Fibroblast of skin of left quadriceps (primary cell): Measurements from ENCODE around the gene FAR1.
"Not testable (repeated sequence)": the region's sequence is repeated elsewhere in the genome, so short reads cannot be mapped to it uniquely, and the experiment has no call there.

Experiments used
- DNase-seq, 2 experiments: peaks; one replicate each; pipeline ENCODE4 v3.0.0-alpha.2; 2013; ENCODE audit warnings: low read depth in 2 of 2

Gene FAR1

DNA sequence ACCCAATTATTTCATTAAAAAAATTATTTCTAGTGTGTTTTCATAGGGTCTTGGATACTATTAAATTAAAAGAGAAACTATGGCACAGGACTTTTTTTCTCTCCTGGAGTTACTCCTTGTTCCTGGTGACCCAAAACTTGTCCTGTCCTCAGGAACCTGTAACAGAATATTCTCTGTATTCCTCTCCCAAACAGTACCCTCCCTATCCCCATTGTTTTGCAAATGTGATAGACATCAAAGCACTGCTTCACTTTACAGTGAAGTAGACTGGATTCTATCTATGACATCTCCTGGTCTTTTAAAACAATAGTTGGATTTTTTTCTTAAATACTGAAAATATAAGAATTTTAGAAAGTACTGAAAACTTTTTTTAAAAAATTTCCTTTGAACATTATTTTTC is 37.2 kb downstream of the FAR1 start:
- DNase-seq: no peak

- DNase-seq: no peak
Measured at GRCh38 chr11:13713982-13714381, 45.5 kb downstream of the FAR1 start.

DNA sequence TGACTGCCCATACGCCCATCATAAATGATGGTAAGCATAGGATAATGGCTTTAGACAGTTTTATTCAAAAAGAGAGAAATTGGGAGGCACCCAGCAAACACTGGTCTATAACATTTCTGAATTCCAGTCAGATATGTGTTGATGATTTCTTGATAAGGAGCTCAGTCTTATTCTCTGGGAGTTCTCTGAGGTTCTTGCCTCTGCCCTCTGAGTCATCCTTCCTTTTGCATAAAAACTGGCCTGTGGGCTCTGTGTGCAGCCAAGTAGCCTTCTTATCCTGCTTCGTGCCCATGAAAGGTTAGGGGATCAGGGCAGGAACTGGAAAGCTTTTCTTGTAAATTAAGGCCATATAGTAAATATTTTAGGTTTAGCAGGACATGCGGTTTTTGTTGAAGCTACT is 48.9 kb downstream of the FAR1 start:
- peak in 1 of 2 experiments; percentile 5 for DNase-seq

- no peak for DNase-seq
Measured at GRCh38 chr11:13718394-13718793, 49.9 kb downstream of the FAR1 start.

DNA sequence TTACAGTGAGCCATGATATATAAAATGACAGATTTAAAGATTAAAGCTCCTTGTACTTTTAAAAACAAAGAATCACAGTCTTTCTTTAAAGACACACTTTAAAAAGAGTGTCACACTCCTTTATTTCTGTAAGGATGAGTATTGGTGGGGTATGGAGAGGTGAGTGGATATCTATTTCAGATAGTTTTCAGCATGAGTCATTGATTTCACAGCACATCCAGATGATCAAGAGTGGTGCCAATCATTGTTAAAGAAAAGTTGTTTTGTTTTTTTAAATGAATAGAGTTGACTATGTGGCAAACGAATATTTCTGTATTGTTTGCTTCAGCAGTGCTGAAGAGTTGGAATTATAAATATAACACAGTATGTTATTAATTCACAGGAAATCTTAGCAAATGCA is 52.5 kb downstream of the FAR1 start:
- no peak for DNase-seq

- peak in 1 of 2 experiments; percentile 6 for DNase-seq
Measured at GRCh38 chr11:13721760-13722159, 53.3 kb downstream of the FAR1 start.

- DNase-seq: no peak
Measured at GRCh38 chr11:13726456-13726855, 58.0 kb downstream of the FAR1 start.

DNA sequence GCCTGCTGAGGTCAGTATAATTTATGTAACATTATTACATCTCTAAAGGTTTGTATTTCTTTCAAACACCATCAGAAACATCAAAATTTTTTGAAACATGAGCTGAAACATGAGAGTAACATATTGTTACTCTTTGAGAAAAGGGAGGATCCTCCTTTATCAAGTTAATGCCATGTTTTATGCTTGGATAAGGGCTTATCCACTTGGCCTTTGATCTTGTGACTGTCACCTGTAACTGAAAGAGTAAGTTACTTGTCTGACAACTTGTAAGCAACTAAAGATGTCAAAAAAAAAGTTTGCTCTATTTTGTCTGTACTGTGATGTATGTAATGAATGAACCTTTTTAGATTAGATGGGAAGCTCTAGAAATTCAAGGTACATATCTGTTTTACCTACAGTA is 59.6 kb downstream of the FAR1 start:
- no peak for DNase-seq

DNA sequence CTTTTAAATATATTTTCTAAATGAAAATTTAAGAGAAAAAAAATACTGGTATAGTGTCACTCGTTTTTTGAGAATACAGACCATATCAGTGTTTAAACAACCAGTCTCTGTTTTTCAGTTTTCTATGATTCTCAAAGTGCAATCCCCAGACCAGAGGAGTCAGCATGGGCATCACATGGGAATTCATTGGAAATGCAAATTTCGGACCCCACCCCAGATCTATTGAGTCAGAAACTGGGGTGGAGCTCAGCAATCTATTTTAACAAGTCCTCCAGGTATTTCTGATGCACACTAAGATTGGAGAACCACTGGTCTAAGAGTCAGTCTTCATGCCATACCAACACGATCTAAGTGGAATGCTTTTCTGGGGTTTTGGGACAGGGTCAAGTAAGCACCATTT is 66.1 kb downstream of the FAR1 start:
- DNase-seq: no peak

GRCh38 chr11:13745165-13745564 is 76.7 kb downstream of the FAR1 start:
- DNase-seq: no peak

- DNase-seq: not testable (repeated sequence)
Measured at GRCh38 chr11:13753316-13753715, 84.8 kb downstream of the FAR1 start.

- DNase-seq: no peak
Measured at GRCh38 chr11:13759050-13759449, 90.6 kb downstream of the FAR1 start.

DNA sequence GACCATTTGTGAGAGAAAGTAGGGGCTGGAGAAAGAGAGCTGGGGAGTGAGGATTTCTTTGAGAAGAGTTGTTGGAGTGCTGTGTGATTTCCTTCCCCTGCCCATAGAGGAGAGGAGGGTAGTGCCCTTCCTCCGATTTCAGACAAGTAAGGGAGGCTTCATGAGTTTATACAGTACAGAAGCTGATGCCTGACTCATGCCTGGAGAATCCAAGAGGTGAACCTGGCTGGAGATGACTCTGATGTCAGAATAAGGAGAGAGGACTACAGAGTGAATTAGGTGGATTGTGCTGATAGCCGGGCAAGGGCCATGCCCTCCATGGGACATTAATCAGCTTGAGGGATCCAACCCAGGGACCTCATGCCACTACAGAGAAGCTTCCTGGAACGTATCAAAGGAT is 91.6 kb downstream of the FAR1 start:
- DNase-seq: no peak

DNA sequence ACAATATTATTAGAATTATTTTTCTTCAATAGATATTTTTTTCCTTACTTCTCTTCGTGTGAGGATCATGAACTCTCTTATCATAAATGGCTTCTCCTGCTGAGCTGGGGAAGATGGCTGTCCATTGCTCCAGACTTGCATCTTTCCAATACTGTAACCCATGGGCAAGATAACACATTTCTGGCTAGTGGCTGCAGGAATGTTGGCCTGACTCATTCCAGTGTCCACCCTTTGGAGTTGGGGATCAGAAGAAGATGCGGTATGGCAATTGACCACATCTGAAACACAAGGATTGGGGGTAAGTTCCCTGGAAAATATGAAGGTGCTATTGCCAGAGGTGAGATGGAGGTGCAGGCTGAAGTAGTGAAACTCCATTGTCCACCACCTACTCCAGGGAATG is 92.8 kb downstream of the FAR1 start:
- no peak for DNase-seq

- DNase-seq: peak; percentile 13 to 20
Measured at GRCh38 chr11:13761716-13762115, 93.2 kb downstream of the FAR1 start.

GRCh38 chr11:13762718-13763117 is 94.2 kb downstream of the FAR1 start:
- no peak for DNase-seq

DNA sequence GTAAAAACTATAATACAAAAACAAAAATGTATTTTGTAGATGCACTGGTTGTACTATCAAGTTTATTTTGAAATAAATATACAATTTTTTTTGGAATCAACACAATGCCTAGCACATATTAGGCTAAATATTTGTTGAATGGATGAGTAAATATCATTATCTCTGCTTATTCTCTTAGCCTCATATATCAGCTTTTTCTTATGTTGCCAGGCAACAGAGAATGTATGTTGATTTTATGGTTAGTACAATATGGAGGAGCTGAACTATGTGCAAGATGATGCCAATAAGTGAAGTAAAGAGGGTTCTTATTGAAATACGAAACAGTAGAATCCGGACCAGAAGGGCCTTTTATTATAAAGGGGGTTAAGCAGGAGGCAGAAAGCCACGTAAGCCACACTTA is 94.9 kb downstream of the FAR1 start:
- DNase-seq: no peak

- no peak for DNase-seq
Measured at GRCh38 chr11:13765886-13766285, 97.4 kb downstream of the FAR1 start.

DNA sequence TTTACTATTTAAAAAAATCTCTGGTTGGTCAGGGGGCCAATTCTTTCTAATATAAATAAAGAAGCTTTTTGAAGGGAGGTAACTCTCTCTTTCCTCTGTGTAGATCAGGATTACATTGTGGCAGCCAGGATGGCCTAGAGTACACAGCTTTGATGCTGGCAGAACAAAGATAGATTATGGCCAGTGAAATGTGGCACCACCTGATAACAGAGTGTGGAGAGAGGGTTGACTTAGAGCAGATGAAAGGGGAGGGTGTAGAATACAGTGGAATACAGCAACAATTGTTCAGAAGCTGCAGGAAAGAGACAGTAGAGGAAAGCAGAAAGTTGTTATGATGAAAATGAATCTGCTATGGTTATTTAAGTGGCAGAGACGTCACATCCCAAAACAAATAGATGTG is 99.0 kb downstream of the FAR1 start:
- DNase-seq: no peak

- DNase-seq: no peak
Measured at GRCh38 chr11:13769188-13769587, 100.7 kb downstream of the FAR1 start.

- no peak for DNase-seq
Measured at GRCh38 chr11:13771151-13771550, 102.7 kb downstream of the FAR1 start.

GRCh38 chr11:13772223-13773046 is 104.0 kb downstream of the FAR1 start:
- peak; percentile 12 to 14 for DNase-seq

- no peak for DNase-seq
Measured at GRCh38 chr11:13775471-13775870, 107.0 kb downstream of the FAR1 start.
